HG03039 (cell line): Measurements from ENCODE around the gene FAM120A.

Source experiments
- ATAC-seq: cut with Tn5 transposase; IDR thresholded peaks from one replicate; pipeline ENCODE4 v1.9.1; 2021; ENCODE audit warnings: mild to moderate bottlenecking, moderate library complexity; ENCODE audit not compliant: unreplicated experiment

FAM120A gene

GRCh38 chr9:93552923-93553322 lies 101.4 kb downstream of the FAM120A start:
- no peak for ATAC-seq

- ATAC-seq: no peak
Observed at GRCh38 chr9:93555370-93555769, 103.9 kb downstream of the FAM120A start.

- no peak for ATAC-seq
Observed at GRCh38 chr9:93557366-93558137, 106.1 kb downstream of the FAM120A start.

GRCh38 chr9:93558503-93558902 lies 107.0 kb downstream of the FAM120A start:
- no peak for ATAC-seq

GRCh38 chr9:93560991-93561390 lies 109.5 kb downstream of the FAM120A start:
- ATAC-seq: no peak

- no peak for ATAC-seq
Observed at GRCh38 chr9:93562157-93562556, 110.7 kb downstream of the FAM120A start.

GRCh38 chr9:93565089-93565488 lies 113.6 kb downstream of the FAM120A start:
- ATAC-seq: no peak

- peak; percentile 84 for ATAC-seq
Observed at GRCh38 chr9:93566408-93567270, 115.2 kb downstream of the FAM120A start.

DNA sequence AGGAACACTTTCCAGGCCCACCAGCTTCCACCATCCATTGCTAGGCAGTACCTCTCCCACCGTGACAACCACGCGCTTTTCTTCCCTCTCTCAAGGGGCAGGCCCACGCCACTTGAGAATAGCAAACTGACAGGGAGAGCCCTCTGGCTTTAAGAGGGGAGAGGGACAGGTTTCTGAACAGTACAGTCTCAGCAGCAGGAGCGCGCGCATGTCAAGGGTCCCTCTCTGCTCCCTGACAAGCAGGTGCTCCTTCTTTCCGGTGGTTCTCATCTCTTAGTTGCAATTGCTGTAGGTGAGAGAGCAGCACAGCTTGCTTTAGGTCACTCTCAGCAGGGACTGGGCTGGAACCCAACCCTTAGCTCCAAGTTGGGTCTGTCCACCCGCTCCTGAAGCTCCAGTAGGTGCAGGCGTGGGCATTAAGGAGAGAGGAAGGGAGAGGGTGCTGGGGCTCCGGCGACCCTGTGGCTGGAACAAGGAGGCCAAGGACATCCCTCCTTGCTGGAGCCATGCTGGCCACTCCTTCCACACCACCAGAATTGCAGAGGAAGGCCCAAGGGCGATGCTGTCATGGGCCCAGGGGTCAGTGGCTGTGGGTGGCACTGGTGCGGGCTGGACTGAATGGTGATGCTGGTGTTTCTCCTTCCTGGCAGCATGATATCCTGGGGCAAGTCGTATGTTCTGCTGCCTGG lies 115.9 kb downstream of the FAM120A start:
- ATAC-seq: no peak

DNA sequence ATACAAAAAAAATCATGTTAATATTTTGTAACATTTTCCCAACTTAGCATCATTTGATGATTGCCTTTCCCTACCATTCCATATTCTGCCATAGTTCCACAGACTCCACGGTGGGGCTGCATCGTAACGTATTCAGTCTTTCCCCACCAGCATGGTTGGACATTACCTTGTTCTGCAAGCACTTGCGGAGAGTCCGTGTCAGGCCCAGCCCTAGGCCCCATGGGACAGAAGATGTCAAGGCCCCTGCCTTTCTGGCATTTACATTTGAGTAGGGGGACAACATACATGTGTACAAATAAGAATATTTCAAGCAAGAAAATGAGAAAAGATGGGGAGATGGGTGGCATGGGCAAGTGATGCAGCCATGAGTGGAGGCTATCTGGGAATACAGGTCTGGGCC lies 116.7 kb downstream of the FAM120A start:
- ATAC-seq: no peak

DNA sequence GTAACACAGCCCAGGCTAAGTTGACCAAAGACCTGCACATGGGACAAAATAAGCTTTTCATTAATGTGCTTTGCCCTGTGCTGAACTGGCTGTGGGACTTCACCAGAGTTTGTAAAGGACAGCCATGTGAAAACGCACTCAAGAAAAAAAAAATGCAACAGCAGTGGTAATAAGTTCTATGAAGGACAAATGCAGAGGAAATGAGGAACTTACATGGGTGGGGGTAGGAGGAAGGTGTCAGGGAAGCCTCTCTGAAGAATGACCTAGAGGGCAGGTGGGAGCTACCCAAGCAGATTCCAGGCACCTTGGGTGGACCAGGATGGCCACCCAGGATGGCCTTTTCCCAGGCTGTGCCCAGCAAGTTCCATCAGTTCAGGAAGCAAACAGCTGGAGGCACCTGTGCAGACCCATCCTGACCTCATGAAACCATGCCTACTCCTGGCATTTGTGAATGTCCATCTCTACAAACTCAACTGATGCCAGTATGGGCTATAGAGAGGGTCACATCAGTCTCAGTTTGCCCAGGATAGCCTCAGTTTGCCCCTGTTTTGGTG lies 118.2 kb downstream of the FAM120A start:
- ATAC-seq: no peak

DNA sequence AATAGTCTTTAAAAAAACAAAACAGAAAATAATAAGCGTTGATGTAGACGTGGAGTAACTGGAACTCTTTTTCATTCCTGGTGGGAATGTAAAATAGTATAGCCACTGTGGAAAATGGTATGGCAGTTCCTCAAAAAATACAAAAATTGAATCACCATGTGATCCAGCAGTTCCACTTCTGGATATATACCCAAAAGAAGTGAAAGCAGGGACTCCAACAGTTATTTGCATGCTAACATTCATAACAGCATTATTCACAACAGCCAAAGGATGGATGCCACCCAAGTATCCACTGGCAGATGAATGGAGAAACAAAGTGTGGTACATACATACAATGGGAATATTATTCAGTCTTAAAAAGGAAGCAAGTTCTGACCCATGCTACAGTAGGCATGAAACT lies 120.7 kb downstream of the FAM120A start:
- no peak for ATAC-seq

- ATAC-seq: no peak
Observed at GRCh38 chr9:93572636-93573515, 121.4 kb downstream of the FAM120A start.

GRCh38 chr9:93573516-93573828 lies 122.0 kb downstream of the FAM120A start:
- ATAC-seq: no peak

DNA sequence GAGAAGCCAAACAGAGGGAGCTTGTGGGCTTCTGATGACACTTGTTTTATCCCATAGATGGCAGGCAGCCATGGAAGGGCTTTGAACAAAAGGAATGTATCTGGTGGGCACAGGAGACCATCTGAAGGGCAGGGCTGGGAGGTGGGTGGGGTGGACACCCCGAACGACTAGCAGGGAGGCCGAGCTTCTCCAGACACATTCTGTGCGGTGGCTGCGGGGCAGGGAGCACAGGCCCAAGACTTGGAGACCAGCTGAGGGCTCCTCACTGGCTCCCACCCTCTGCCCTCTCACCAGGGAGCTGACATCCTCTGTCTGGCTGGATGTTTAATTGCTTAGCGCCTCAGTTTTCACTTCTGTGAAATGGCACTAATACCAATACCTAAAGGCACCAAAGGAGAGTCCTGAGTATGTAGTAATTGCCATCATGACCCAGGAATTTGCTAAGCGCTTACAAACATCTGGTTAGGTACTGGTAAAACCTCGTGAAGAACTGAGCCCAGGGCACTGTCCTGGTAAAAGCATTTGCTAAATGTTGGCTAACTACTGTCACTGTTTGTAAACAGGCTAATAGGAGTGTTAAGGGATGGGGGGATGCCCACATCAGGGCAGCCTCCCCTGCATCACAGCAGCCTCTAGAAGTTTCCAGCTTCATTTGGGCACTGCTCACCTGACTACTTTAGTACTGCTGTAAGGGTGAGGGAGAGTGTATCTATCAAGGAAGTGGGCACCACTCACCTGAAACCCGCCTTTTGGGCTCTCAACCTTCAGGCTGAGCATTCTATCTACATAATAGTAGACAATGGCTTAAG lies 122.8 kb downstream of the FAM120A start:
- no peak for ATAC-seq

DNA sequence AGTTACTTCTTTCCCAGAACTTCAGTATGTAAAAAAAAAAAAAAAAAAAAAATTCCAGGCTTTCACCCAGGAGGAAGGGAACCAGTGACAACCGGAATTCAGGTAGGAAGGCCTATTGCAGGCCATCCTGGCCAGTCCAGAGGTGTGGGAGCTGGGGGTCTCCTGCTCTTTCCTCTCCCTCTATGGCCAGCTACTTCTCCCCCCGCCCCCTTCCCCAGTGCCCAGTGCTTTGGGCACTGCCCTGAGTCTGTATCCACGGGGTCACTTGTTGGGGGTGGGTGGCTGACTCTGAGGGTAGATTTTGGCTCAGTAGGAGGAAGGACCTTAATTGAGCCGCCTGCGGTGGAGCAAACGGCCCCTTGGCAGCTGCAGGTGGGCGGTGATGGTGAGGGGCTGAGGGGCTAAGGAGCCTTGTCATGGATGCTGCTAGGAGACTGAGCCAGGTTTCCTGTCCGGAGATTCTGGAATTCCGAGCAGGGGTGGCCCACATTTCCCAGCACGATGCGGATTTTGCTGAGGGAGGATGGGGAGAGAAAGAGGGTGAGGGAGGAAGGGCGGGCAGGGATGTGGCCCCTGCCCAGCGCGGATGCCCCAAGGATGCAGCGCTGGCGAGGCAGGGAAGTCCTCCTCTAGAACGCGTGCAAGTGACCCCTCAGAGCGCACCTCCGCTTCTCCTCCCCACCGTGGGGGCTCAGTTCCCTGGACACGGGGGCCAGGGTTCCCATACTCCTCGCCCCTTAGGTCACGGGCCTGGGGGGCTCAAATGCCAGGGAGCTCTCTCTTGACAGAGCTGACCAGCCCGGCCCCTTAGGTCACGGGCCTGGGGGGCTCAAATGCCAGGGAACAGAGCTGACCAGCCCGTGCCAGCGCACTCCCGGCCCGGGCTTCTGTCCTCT lies 123.7 kb downstream of the FAM120A start:
- ATAC-seq: no peak

- ATAC-seq: peak; percentile 28
Observed at GRCh38 chr9:93575796-93576257, 124.3 kb downstream of the FAM120A start.

DNA sequence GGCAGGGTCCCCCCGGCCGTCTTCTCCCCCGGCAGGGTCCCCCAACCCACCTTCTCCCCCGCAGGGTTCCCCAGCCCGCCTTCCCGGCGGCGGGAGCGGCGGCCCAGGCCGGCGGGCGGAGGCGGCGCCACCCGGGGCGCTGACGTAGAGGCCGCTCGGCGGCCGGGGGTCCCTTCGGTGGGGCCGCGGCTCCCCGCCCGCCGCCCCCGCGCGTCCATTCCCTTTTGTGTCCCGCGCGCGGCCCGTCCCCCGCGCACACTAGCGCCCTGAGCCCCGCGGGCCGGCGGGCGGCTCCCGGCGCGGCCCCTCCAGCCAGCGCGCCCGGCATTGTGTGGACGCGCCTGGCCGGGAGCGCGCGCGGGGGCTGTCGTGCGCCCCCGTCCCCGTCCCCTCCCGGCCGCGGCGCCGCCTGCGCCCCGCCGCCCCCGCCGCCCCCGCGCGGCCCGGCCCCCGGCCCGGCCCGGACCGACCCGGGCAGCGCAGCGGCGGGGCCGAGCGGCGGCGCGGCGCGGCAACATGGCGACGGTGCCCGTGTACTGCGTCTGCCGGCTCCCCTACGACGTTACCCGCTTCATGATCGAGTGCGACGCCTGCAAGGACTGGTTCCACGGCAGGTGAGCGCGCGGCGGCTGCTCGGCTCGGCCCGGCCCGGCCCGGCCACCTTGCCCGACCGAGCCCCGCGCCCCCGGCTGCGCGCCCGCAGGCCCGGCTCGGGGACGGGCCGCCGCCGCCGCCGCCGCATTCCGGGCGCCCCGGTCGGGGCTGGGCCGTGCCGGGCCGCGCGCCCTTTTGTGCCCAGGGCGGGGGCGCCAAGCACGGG lies 125.0 kb downstream of the FAM120A start, which contains the start of gene PHF2:
PHF2 (plus strand) TSS at position 327 of the 820 bp plus-strand sequence; CDS start at position 517, 190 bp downstream.
- peak; percentile 40 for ATAC-seq
